COLO829 (cell line): ENCODE measurements around the gene COQ9.
A peak's percentile ranks its signal among the peaks of the same experiment; 100 is the strongest.

Experiments used
- DNase-seq: peaks from one replicate; pipeline ENCODE4 v3.0.0; 2012; ENCODE audit warnings: low spot score

COQ9 gene

GRCh38 chr16:57473176-57473840 lies 26.0 kb downstream of the COQ9 start:
- no peak for DNase-seq

DNA sequence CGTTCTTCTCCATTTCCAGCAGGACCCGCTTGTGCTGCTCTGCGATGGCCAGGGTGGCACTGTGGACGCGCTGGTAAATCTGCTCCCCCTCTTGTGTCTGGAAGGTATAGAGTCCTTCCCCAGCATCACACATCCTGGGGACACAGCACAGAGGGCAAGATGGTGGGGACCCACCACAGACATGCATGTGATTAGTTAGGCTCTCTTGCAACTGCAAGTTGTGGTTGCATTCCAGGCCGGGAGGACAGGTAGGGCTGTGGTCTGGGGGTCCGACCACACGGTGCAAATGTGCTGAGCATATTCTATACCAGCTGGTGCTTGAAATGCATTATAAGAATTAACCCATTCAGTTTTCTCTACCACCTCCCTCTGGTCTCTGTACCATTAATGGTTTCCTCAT lies 26.6 kb downstream of the COQ9 start:
- no peak for DNase-seq

- no peak for DNase-seq
Measured at GRCh38 chr16:57474671-57475661, 27.7 kb downstream of the COQ9 start.

- DNase-seq = no peak
Measured at GRCh38 chr16:57475711-57476339, 28.5 kb downstream of the COQ9 start.

DNA sequence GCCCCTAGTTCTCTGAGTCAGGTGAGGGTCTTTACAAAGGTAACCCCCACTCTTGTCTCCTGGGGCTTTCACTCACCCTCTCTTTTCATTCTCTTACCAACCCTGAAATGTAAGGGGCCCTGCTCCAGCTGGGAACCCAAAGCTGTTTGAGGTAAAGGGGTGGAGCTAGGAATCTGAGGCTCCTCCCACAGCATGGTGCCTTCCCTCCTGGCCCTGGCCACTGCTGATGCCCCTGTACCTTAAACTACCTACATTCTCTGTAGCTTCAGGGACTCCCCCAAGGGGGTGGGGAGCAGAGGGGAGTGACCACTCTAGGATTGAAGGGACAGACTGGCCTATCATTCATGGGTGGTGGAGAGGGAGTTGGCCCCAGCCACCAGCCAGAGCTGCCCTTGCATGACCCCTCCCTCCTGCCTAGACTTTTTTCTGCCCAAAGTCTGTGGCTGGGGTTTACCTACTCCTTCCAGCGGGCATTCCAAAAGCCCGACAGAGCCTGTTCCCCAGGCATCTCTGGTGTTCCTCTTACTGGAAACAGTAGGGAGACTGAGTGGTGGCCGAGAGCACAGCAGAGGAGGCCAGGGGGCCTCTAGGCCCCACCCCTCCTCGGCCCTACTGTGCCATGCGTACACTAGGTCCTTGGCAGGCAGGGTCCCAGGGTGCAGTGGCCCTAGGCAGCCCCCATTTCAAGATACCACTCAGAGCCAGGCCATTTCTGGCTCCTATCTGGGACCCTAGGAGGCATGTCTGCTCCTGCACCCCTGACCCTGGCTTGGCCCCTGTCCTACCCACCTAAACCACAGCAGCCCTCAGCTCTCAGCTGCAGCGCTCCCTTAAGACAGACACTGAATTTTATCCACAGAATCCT lies 29.5 kb downstream of the COQ9 start:
- DNase-seq = no peak

GRCh38 chr16:57477531-57478202 lies 30.4 kb downstream of the COQ9 start:
- no peak for DNase-seq

DNA sequence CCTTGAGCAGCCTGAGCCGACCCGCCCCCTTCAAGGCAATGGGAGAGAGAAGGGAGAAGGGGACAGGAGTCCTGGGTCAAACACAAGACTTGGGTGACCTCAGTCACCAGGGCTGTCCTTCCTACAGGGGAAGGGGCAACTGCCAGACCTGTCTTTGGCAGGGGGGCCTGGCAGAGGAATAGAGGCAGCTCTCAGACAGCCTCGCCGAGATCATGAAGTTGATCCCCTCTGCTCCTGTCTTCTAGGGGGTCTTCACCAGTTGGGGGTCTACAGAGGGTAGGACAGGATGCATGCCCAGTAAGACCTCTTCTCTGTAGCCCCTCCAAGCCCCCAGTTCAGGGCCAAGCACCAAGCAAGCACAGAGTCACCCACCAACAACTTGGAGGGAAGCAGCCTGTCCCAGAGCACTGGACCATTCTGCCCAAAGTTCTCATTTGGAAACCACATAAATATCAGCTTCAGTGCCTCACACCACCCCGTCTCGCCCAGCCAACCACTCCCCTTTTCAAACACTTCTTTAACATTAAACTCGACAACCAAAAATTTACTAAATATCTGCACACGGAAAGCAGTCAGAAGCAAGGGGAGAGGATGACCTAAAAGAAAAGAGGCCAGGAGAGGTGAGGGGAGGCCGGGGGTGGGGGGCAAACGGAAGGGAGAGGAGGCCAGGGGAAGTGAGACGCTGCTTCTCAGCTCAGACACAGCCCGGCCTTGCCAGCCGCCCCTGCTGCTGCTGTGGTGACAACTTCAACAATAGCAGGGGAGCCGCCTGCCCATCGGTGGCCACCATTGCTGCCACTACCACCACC lies 31.3 kb downstream of the COQ9 start:
- no peak for DNase-seq

- peak; percentile 35 for DNase-seq
Measured at GRCh38 chr16:57479205-57479975, 32.1 kb downstream of the COQ9 start.

- peak; percentile 19 for DNase-seq
Measured at GRCh38 chr16:57479976-57480753, 32.9 kb downstream of the COQ9 start.

DNA sequence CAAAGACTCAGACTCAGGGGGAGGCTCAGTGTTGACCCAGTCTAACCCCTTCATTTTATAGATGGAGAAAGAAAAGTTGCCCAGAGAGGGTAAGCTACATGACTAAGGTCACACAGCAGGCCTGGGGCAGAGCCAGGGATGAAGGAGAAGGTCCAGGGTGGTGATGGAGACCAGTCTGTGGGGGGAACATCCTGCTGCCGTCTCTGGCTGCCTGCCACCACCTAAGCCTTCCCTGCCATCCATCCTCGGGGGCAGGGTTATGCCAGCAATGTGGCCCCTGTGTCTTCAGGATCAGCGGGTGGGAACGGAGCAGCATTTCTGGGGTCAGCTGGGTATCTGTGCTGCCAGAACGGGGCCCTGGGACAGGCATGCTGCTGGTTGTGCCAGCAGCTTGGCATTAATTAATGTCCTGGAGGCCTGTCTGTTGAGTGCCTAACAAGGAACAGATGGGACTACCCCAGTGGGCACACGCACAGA lies 33.5 kb downstream of the COQ9 start:
- DNase-seq = no peak

- DNase-seq = no peak
Measured at GRCh38 chr16:57481421-57481820, 34.1 kb downstream of the COQ9 start.

- DNase-seq = no peak
Measured at GRCh38 chr16:57482845-57483545, 35.7 kb downstream of the COQ9 start.

DNA sequence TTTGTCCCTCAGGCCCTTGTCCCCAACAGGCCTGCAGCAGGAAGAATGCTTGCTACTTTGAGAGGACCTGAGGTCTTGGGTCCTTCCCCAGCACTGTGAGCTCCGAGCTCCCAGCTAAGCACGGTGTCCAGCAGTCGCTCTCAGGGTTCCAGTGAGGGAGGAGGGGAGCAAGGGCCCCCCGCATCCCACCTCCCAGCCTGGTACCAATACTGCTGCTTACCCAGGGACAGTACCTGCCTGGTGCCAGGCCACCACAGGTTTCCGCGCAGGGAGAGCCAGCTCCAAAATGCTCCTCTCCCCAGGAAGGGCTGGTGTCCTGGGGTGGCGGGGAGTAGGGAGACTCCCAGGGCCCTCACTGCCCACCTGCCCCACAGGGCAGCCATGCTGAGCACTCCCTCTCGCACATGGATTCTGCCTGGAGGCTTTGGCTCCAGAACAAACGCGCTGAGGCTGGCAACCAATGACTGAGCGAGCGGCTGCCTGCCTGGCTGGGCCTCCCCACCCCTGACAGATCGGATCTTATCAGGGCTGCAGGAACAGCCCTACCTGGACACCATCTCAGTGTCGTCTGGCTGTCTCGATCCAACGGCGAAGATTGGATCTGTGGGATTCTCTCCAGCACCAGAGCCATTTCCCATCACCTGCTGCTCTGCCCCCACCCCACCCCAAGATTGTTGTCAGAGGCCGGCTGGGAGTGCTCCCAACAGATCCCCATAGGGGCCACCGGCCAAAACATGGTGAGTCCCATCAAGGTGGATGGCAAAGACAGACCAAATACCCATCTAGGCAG lies 36.6 kb downstream of the COQ9 start:
- no peak for DNase-seq

GRCh38 chr16:57484515-57485005 lies 37.3 kb downstream of the COQ9 start:
- no peak for DNase-seq

GRCh38 chr16:57485091-57485915 lies 38.0 kb downstream of the COQ9 start:
- DNase-seq = no peak
